Ishikawa (cell line): ENCODE measurements around the gene GPATCH2L.

Experiments used
- CEBPB ChIP-seq: IDR thresholded peaks from 2 replicates; pipeline ENCODE4 v1.6.1; 2012
- CREB1 ChIP-seq: IDR thresholded peaks from 2 replicates; pipeline ENCODE4 v1.6.1; 2012; ENCODE audit warnings: low read depth
- EGR1 ChIP-seq: IDR thresholded peaks from 2 replicates; pipeline ENCODE4 v1.6.1; 2012
- EP300 ChIP-seq: IDR thresholded peaks from 2 replicates; pipeline ENCODE4 v1.6.1; 2012; ENCODE audit warnings: borderline replicate concordance
- FOXM1 ChIP-seq: IDR thresholded peaks from 2 replicates; pipeline ENCODE4 v1.6.1; 2012; ENCODE audit warnings: low read depth, borderline replicate concordance
- MAX ChIP-seq: IDR thresholded peaks from 2 replicates; pipeline ENCODE4 v1.6.1; 2012
- NFIC ChIP-seq: IDR thresholded peaks from 2 replicates; pipeline ENCODE4 v1.6.1; 2012
- RAD21 ChIP-seq: IDR thresholded peaks from 2 replicates; pipeline ENCODE4 v1.6.1; 2012; ENCODE audit warnings: low read depth
- REST ChIP-seq: IDR thresholded peaks from 2 replicates; pipeline ENCODE4 v1.6.1; 2012; ENCODE audit warnings: low read depth, mild to moderate bottlenecking
- TAF1 ChIP-seq: IDR thresholded peaks from 2 replicates; pipeline ENCODE4 v1.6.1; 2012; ENCODE audit warnings: low read depth, mild to moderate bottlenecking
- TCF12 ChIP-seq: IDR thresholded peaks from 2 replicates; pipeline ENCODE4 v1.6.1; 2012; ENCODE audit warnings: low read depth
- TEAD4 ChIP-seq: IDR thresholded peaks from 2 replicates; pipeline ENCODE4 v1.6.1; 2012
- USF1 ChIP-seq: IDR thresholded peaks from 2 replicates; pipeline ENCODE4 v1.6.1; 2012
- YY1 ChIP-seq: IDR thresholded peaks from 2 replicates; pipeline ENCODE4 v1.6.1; 2012; ENCODE audit warnings: low read depth
- ZBTB7A ChIP-seq: IDR thresholded peaks from 2 replicates; pipeline ENCODE4 v1.6.1; 2012; ENCODE audit warnings: low read depth

GPATCH2L gene

GRCh38 chr14:76196980-76197695, 45.4 kb downstream of the GPATCH2L start:
- TF ChIP-seq CEBPB (no peak), USF1 (no peak), FOXM1 (no peak)

- TF ChIP-seq EP300, result no peak
- TF ChIP-seq CREB1, result no peak
- TF ChIP-seq ZBTB7A, result no peak
- no peak for TF ChIP-seq EGR1
- TF ChIP-seq FOXM1, result no peak
- TF ChIP-seq YY1, result no peak
- no peak for TF ChIP-seq NFIC
- no peak for TF ChIP-seq RAD21
- TF ChIP-seq CEBPB, result no peak
- TF ChIP-seq TAF1, result no peak
- TF ChIP-seq USF1, result no peak
- no peak for TF ChIP-seq MAX
- no peak for TF ChIP-seq TEAD4
Observed at GRCh38 chr14:76201162-76201561, 49.4 kb downstream of the GPATCH2L start.

GRCh38 chr14:76203086-76204001, 51.6 kb downstream of the GPATCH2L start:
- TF ChIP-seq EGR1 (no peak), NFIC (no peak), CEBPB (no peak), USF1 (no peak), YY1 (no peak), FOXM1 (no peak), TEAD4 (no peak), REST (no peak), MAX (no peak), TAF1 (no peak), ZBTB7A (no peak), TCF12 (no peak), EP300 (no peak), CREB1 (no peak)

GRCh38 chr14:76204461-76205230, 52.9 kb downstream of the GPATCH2L start:
- no peak for TF ChIP-seq YY1
- no peak for TF ChIP-seq NFIC
- TF ChIP-seq RAD21, result no peak
- no peak for TF ChIP-seq FOXM1
- no peak for TF ChIP-seq TAF1
- no peak for TF ChIP-seq EGR1
- no peak for TF ChIP-seq ZBTB7A
- TF ChIP-seq USF1, result no peak
- TF ChIP-seq CEBPB, result no peak
- TF ChIP-seq CREB1, result no peak

- TF ChIP-seq FOXM1 (no peak), TEAD4 (no peak), EGR1 (no peak), YY1 (no peak), TAF1 (no peak), RAD21 (no peak), CREB1 (no peak), NFIC (no peak), REST (no peak), USF1 (no peak), EP300 (no peak)
Observed at GRCh38 chr14:76205708-76206107, 54.0 kb downstream of the GPATCH2L start.
